HepG2 (cell line): ENCODE measurements around the gene LRRFIP2. TPM values are rescaled to one million over a fixed set of nuclear protein-coding genes. Genes with fewer than 3 reads are reported as not detected.
A peak's percentile ranks its signal among the peaks of the same experiment; 100 is the strongest.
"Not testable (repeated sequence)": the region's sequence is repeated elsewhere in the genome, so short reads cannot be mapped to it uniquely, and the experiment has no call there.

Experiments
- ATAC-seq: fragments of 200-7000 bp; cut with Tn5 transposase; 3 replicates; pipeline ENCODE4 v1.9.1; 2020; ENCODE audit warnings: mild to moderate bottlenecking, moderate library complexity
- BruUV-seq: library from RNA; stranded (reverse); fragments of 400-500 nt; replicated peaks from 2 replicates; lab custom pipeline; 2021; lab: Mats Ljungman, UMichigan
- CTCF ChIA-PET: fragments of 300-600 bp; formaldehyde crosslinking; extraction: SDS; loops from one replicate; lab custom pipeline; 2021; ENCODE audit warnings: low total read pairs, inconsistent platforms, low intra/inter-chr PET ratio; lab: Yijun Ruan, JAX
- POLR2A ChIA-PET: fragments of 350-600 bp; sonication (Branson Sonifier 250); formaldehyde crosslinking; loops from one replicate; lab custom pipeline; 2020; ENCODE audit warnings: antibody characterized with exemption, inconsistent platforms; lab: Yijun Ruan, JAX
- DNase-seq: peaks from one replicate; pipeline ENCODE4 v3.0.0-alpha.2; 2015; ENCODE audit warnings: low spot score
- FAIRE-seq: peaks from 3 replicates; lab custom pipeline; 2011; peaks lifted over from hg19 to GRCh38; lab: Jason Lieb, UNC
- H2AFZ ChIP-seq: one replicate; pipeline ENCODE4 v1.6.1; 2011; ENCODE audit warnings: low read length, inconsistent platforms
- H3K27ac ChIP-seq: fragments of 300-600 bp; 3 replicates; pipeline ENCODE4 v1.8.0; 2011; ENCODE audit warnings: mixed run types, mild to moderate bottlenecking, mixed read lengths, low read length, inconsistent platforms; ENCODE audit not compliant: insufficient read depth; ENCODE audit errors: extremely low read length
- H3K27me3 ChIP-seq, 2 experiments: fragments of 200-600 bp in 1 of 2; 2 replicates in 1 of 2; 3 replicates in 1 of 2; pipeline versions ENCODE4 v1.6.0 to v1.8.0; 2011; ENCODE audit warnings: low read length in 2 of 2, mild to moderate bottlenecking in 2 of 2, moderate library complexity in 2 of 2, inconsistent platforms in 1 of 2; ENCODE audit not compliant: insufficient read depth in 2 of 2, control insufficient read depth in 1 of 2
- H3K36me3 ChIP-seq, 2 experiments: fragments of 200-600 bp in 1 of 2; replicated peaks in 1 of 2; 2 replicates in 1 of 2; 3 replicates in 1 of 2; pipeline versions ENCODE4 v1.5.1 to v1.8.0; 2011; ENCODE audit warnings: low read length in 2 of 2, inconsistent platforms in 1 of 2; ENCODE audit not compliant: insufficient read depth in 2 of 2, control insufficient read depth in 1 of 2
- H3K4me1 ChIP-seq: 2 replicates; pipeline ENCODE4 v1.5.1; 2012; ENCODE audit warnings: low read length, inconsistent platforms; ENCODE audit not compliant: insufficient read depth
- H3K4me2 ChIP-seq: 2 replicates; pipeline ENCODE4 v1.6.0; 2011; ENCODE audit warnings: low read depth, low read length, inconsistent platforms
- H3K4me3 ChIP-seq, 3 experiments: fragments of 200-600 bp in 1 of 3; sonication (generic), shearing (Covaris generic) in 1 of 3; replicated peaks in 1 of 3; 2 replicates each; pipeline ENCODE4 v1.5.1; 2011 to 2016; ENCODE audit warnings: low read length in 3 of 3, inconsistent platforms in 2 of 3, low read depth in 2 of 3, mild to moderate bottlenecking in 2 of 3, control low read depth in 1 of 3, mixed read lengths in 1 of 3; ENCODE audit not compliant: insufficient read depth in 1 of 3
- H3K79me2 ChIP-seq: one replicate; pipeline ENCODE4 v1.6.1; 2011; ENCODE audit warnings: low read length, inconsistent platforms; ENCODE audit not compliant: insufficient read depth
- H3K9ac ChIP-seq: 2 replicates; pipeline ENCODE4 v1.6.0; 2011; ENCODE audit warnings: mild to moderate bottlenecking, low read depth, low read length, inconsistent platforms; ENCODE audit not compliant: insufficient read depth
- H3K9me3 ChIP-seq: 2 replicates; pipeline ENCODE4 v1.5.1; 2012; ENCODE audit warnings: mild to moderate bottlenecking, low read length
- H4K20me1 ChIP-seq: 2 replicates; pipeline ENCODE4 v1.6.0; 2011; ENCODE audit warnings: inconsistent platforms, mild to moderate bottlenecking, low read length, moderate library complexity; ENCODE audit not compliant: insufficient read depth
- RBM22 ChIP-seq: fragments of 200-400 bp; formaldehyde crosslinking; optimal IDR thresholded peaks from 2 replicates; pipeline ENCODE3; 2017; ENCODE audit warnings: mild to moderate bottlenecking, low read length, moderate library complexity
- SATB2 ChIP-seq: sonication (generic); formaldehyde crosslinking; IDR thresholded peaks from 2 replicates; pipeline ENCODE4 v1.5.0; 2020; ENCODE audit warnings: missing genetic modification reagents
- ZGPAT ChIP-seq: IDR thresholded peaks from 2 replicates; pipeline ENCODE4 v1.6.1; 2016; ENCODE audit warnings: mild to moderate bottlenecking
- ZNF850 ChIP-seq: sonication (generic); formaldehyde crosslinking; conservative IDR thresholded peaks from 2 replicates; pipeline ENCODE4 v1.9.0; 2021; ENCODE audit warnings: mild to moderate bottlenecking, missing genetic modification reagents
- WGBS: methylation state at CpG from one replicate; pipeline ENCODE4 v1.1.6; 2017; ENCODE audit warnings: low lambda C conversion rate; 5-methylcytosine and 5-hydroxymethylcytosine counted together
- in situ Hi-C: cut with HindIII; loops from 2 replicates; pipeline ENCODE4 v1.10.0; 2017; ENCODE audit warnings: low pct_unique_long_range_greater_than_20kb; ENCODE audit not compliant: extremely low pct_ligation_motif_present
- intact Hi-C: fragments of 100-400 bp; cut with micrococcal nuclease; formaldehyde crosslinking; loops from one replicate; pipeline ENCODE4 v1.10.0; 2022; ENCODE audit not compliant: unreplicated experiment
- polyA plus RNA-seq, 8 experiments: library from polyadenylated mRNA; depleted of rRNA in 3 of 8; stranded (reverse) in 7 of 8; unstranded in 1 of 8; fragments of >200 nt; fragmentation: Illumina TruSeq in 4 of 8; extraction: Trizol in 4 of 8; gene quantifications; 2 replicates each; pipeline versions ENCODE4 v1.2.1 to v1.2.3, GENCODE V29; 2011 to 2016; ENCODE audit warnings: low read depth in 4 of 8, missing spikeins in 1 of 8, mixed read lengths in 1 of 8; ENCODE audit not compliant: insufficient read depth in 1 of 8
- total RNA-seq, 5 experiments: library from RNA; depleted of rRNA; stranded (reverse); fragments of >200 nt; fragmentation: Illumina TruSeq; extraction: Trizol; gene quantifications; 2 replicates each; pipeline ENCODE4 v1.2.3, GENCODE V29; 2016; ENCODE audit warnings: low read depth in 1 of 5

LRRFIP2 gene
- total and polyA plus RNA-seq, 2 of the 13 experiments (the other 11 are each of a cell fraction or from before 2014, with no cell fraction given), result 13.5 to 32.2 TPM

- TF ChIP-seq ZGPAT (CRISPR knock-in tag) (no peak), SATB2 (CRISPR knock-in tag) (no peak)
- TF ChIP-seq, all 625 proteins: peak for 0
These were observed 121.5 kb downstream of the LRRFIP2 start (continued) for GRCh38 chr3:37052860-37053259.

GRCh38 chr3:37050282-37050681, 124.1 kb downstream of the LRRFIP2 start:
- no peak for FAIRE-seq

GRCh38 chr3:37042712-37043111, 131.7 kb downstream of the LRRFIP2 start:
- ATAC-seq, H3K9me3 ChIP-seq, DNase-seq, CTCF ChIA-PET, in situ Hi-C loops, intact Hi-C loops, POLR2A ChIA-PET, H3K27ac ChIP-seq, BruUV-seq, H3K4me1 ChIP-seq, H3K27me3 ChIP-seq, H3K4me2 ChIP-seq, FAIRE-seq, H3K9ac ChIP-seq, H2AFZ ChIP-seq, H3K79me2 ChIP-seq, H4K20me1 ChIP-seq, H3K4me3 ChIP-seq: not testable (repeated sequence)
- 96% methylated on average over 3 of the region's 3 CpGs for WGBS
- peaks cover 9 to 51% of the 10 kb centered on the region in 2 experiments for H3K36me3 ChIP-seq

More at GRCh38 chr3:37050282-37050681, 124.1 kb downstream of the LRRFIP2 start:
- no peak overlapping the region for H3K9ac ChIP-seq
- H3K4me1 ChIP-seq, result 0 out of 2 replicates have a peak, but pooled peaks cover 6% of the 10 kb centered on the region
- BruUV-seq, result no TSS peak
- POLR2A ChIA-PET, result no interaction called here
- no peaks in the 10 kb centered on the region for H4K20me1 ChIP-seq
- no peak overlapping the region for H3K27ac ChIP-seq
- DNase-seq (no peak), ATAC-seq (peak; percentile 48; the same call in 1 of the 3 replicates)
- CTCF ChIA-PET, result no interaction called here
- 100% methylated on average over 1 of the region's 1 CpG for whole genome bisulfite sequencing
- H3K4me2 ChIP-seq, result no peak overlapping the region
- no peak overlapping the region for H3K4me3 ChIP-seq
- in situ Hi-C loops, result no loop called here
- no peaks in the 10 kb centered on the region for H3K79me2 ChIP-seq
- H3K9me3 ChIP-seq, result no peaks in the 10 kb centered on the region
- H3K27me3 ChIP-seq, result no peaks in the 10 kb centered on the region
- intact Hi-C loops, result no loop called here
- no peak overlapping the region for H2AFZ ChIP-seq
- H3K36me3 ChIP-seq, result peaks cover 17 to 71% of the 10 kb centered on the region in 2 experiments; a peak in 4 of 5 replicates
- TF ChIP-seq ZNF850 (CRISPR knock-in tag) (no peak), RBM22 (peak; percentile 36)
